ENCODE results near the gene SS18L1.

The SS18L1 gene

DNA sequence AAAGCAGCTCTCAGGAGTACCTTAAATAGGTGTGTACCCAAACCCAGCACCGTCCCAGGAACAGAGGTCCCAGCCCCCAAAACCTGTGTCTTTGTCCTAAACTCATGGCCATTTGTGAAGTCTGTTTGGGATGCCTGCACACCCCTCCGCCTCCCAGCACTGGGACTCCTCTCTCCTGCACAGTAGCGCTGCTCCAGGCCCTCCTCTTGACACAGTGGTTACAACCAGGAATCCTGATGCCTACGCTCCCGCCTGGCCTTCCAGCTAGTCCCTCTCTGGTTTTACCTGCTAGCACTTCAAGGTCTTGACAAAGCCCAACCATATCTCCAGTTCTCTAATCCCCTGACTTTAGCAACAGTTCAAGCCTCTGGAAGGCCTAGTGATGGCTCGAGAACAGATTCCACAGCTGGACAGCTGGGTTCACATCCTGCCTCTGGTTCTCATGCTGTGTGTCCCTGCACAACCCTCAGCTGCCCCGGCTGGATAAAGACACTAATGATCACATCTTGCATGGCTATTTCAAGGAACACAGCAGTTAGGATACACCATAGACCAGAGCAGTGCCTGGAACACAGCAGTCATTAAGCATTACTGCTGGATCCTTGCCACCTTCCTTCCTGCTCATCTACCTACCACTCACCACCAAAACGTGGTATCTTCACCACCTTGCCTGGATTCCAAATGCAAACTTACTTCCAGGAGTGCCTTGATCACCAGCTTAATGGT is 5.9 kb upstream of the SS18L1 start:
- Histone ChIP-seq H2BK120ac (ENCODE audit: low read depth, low read length) (no peak overlapping the region), H3K27me3 (ENCODE audit: insufficient read depth, low read length, poor library complexity) (no peaks in the 10 kb centered on the region), H2BK15ac (replicated peaks; ENCODE audit: low read depth) (no peak overlapping the region), H3K4ac (ENCODE audit: low read depth, low read length) (no peak overlapping the region), H3K79me2 (ENCODE audit: control insufficient read depth, insufficient read depth, low read length) (peaks cover 33% of the 10 kb centered on the region), H3K79me1 (ENCODE audit: low read length) (peaks cover 23% of the 10 kb centered on the region), H2AK5ac (ENCODE audit: low read length) (no peak overlapping the region), H2BK5ac (ENCODE audit: low read length) (no peak overlapping the region), H3K23ac (ENCODE audit: low read length) (no peak overlapping the region), H3K4me1 (ENCODE audit: control insufficient read depth, low read depth, low read length) (peaks cover 3% of the 10 kb centered on the region), H3K9ac (ENCODE audit: low read length) (no peak overlapping the region), H4K5ac (ENCODE audit: low read length) (no peak overlapping the region), H3K36me3 (ENCODE audit: control insufficient read depth, insufficient read depth, low read length) (peaks cover 34% of the 10 kb centered on the region), H3K27ac (ENCODE audit: low read depth, low read length) (no peak overlapping the region), H3K18ac (ENCODE audit: low read length) (no peak overlapping the region), H3K4me2 (ENCODE audit: low read length) (no peak overlapping the region), H3K4me3 (ENCODE audit: low read length) (no peak overlapping the region), H3K56ac (ENCODE audit: low read length) (no peak overlapping the region), H4K8ac (ENCODE audit: low read depth, low read length) (no peak overlapping the region)
- DNase-seq: no peak
- no CpG with 5 or more reads among the region's 8 CpGs for WGBS (ENCODE audit: extremely low coverage, insufficient coverage, low lambda C conversion rate)

DNA sequence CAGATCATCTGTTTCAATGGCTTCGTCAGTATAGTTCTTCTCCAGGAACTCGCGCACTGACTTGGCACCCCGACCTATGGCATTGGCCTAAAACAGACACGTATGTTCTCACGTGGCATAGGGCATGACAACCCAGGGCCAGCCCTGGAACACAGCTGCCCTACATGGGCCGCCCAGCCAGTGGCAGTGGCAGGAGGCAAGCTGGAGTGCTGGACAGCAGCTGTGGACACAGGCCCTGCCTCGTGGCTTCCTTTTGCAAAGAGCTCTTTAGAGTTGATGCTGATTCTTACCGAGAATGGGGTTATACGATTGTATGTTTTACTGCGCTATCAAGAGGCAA is 5.4 kb upstream of the SS18L1 start:
- peaks cover 34% of the 10 kb centered on the region for H3K36me3 ChIP-seq (ENCODE audit: control insufficient read depth, insufficient read depth, low read length)
- no peak overlapping the region for H2BK120ac ChIP-seq (ENCODE audit: low read depth, low read length)
- no peak overlapping the region for H4K5ac ChIP-seq (ENCODE audit: low read length)
- DNase-seq: no peak
- H3K27ac ChIP-seq (ENCODE audit: low read depth, low read length): no peak overlapping the region
- H3K79me1 ChIP-seq (ENCODE audit: low read length): peaks cover 22% of the 10 kb centered on the region
- WGBS (ENCODE audit: extremely low coverage, insufficient coverage, low lambda C conversion rate): no CpG with 5 or more reads among the region's 11 CpGs
- H2AK5ac ChIP-seq (ENCODE audit: low read length): no peak overlapping the region
- no peak overlapping the region for H3K23ac ChIP-seq (ENCODE audit: low read length)
- no peak overlapping the region for H3K9ac ChIP-seq (ENCODE audit: low read length)
- no peak overlapping the region for H3K4me2 ChIP-seq (ENCODE audit: low read length)
- no peak overlapping the region for H2BK5ac ChIP-seq (ENCODE audit: low read length)
- H4K8ac ChIP-seq (ENCODE audit: low read depth, low read length): no peak overlapping the region
- H3K27me3 ChIP-seq (ENCODE audit: insufficient read depth, low read length, poor library complexity): no peaks in the 10 kb centered on the region
- H3K4me1 ChIP-seq (ENCODE audit: control insufficient read depth, low read depth, low read length): peaks cover 3% of the 10 kb centered on the region
- H3K56ac ChIP-seq (ENCODE audit: low read length): no peak overlapping the region
- H3K79me2 ChIP-seq (ENCODE audit: control insufficient read depth, insufficient read depth, low read length): peaks cover 37% of the 10 kb centered on the region
- H3K4me3 ChIP-seq (ENCODE audit: low read length): no peak overlapping the region
- H3K4ac ChIP-seq (ENCODE audit: low read depth, low read length): no peak overlapping the region
- no peak overlapping the region for H3K18ac ChIP-seq (ENCODE audit: low read length)
- H2BK15ac ChIP-seq (replicated peaks; ENCODE audit: low read depth): no peak overlapping the region

DNA sequence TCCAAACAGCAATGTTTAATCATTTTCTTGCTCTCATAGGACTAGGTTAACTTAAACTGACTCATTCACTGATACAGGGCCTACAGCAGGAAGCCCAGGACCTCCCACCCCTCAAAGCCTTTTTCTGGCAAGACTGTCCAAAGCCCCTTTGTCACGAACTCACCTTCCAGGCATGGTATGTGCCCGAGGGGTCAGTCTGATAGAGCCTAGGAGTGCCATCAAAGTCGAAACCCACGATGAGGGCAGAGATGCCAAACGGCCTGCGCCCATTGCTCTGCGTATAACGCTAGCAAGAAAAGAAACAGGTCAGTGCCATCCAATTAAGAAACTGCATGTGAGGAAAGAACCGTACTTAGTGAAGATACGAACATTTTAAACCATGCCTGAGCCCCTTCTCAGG is 4.7 kb upstream of the SS18L1 start:
- no peak overlapping the region for H2BK5ac ChIP-seq (ENCODE audit: low read length)
- H3K27me3 ChIP-seq (ENCODE audit: insufficient read depth, low read length, poor library complexity): no peaks in the 10 kb centered on the region
- peaks cover 20% of the 10 kb centered on the region for H3K79me1 ChIP-seq (ENCODE audit: low read length)
- H2BK15ac ChIP-seq (replicated peaks; ENCODE audit: low read depth): no peak overlapping the region
- no peak overlapping the region for H3K18ac ChIP-seq (ENCODE audit: low read length)
- H3K79me2 ChIP-seq (ENCODE audit: control insufficient read depth, insufficient read depth, low read length): peaks cover 37% of the 10 kb centered on the region
- H2AK5ac ChIP-seq (ENCODE audit: low read length): no peak overlapping the region
- H4K5ac ChIP-seq (ENCODE audit: low read length): no peak overlapping the region
- no peak overlapping the region for H4K8ac ChIP-seq (ENCODE audit: low read depth, low read length)
- no peak for DNase-seq
- WGBS (ENCODE audit: extremely low coverage, insufficient coverage, low lambda C conversion rate): no CpG with 5 or more reads among the region's 10 CpGs
- H2BK120ac ChIP-seq (ENCODE audit: low read depth, low read length): no peak overlapping the region
- peaks cover 32% of the 10 kb centered on the region for H3K36me3 ChIP-seq (ENCODE audit: control insufficient read depth, insufficient read depth, low read length)
- H3K4me2 ChIP-seq (ENCODE audit: low read length): no peak overlapping the region
- no peak overlapping the region for H3K56ac ChIP-seq (ENCODE audit: low read length)
- peaks cover 3% of the 10 kb centered on the region for H3K4me1 ChIP-seq (ENCODE audit: control insufficient read depth, low read depth, low read length)
- H3K27ac ChIP-seq (ENCODE audit: low read depth, low read length): no peak overlapping the region
- H3K9ac ChIP-seq (ENCODE audit: low read length): no peak overlapping the region
- H3K23ac ChIP-seq (ENCODE audit: low read length): no peak overlapping the region
- no peak overlapping the region for H3K4me3 ChIP-seq (ENCODE audit: low read length)
- no peak overlapping the region for H3K4ac ChIP-seq (ENCODE audit: low read depth, low read length)

DNA sequence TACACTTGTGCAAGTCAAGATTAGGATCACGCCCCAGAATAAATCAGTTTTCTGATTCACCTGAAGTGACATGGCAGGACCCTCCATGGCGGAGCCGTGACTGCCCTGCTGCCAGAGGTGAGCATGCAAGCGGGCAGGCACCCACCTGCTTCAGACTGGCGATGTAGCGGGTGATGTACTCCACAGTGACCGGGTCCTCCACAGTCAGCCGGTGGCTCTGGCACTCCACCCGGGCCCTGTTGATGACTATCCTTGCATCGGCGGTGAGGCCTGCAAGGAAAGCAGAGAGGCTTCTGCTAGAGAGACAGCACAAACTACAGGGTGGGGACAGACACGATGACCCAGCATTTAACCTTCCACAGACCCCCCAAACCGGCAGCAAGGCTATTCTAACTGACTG is 3.9 kb upstream of the SS18L1 start:
- Histone ChIP-seq H3K79me2 (ENCODE audit: control insufficient read depth, insufficient read depth, low read length) (peaks cover 44% of the 10 kb centered on the region), H3K56ac (ENCODE audit: low read length) (no peak overlapping the region), H3K4me2 (ENCODE audit: low read length) (no peak overlapping the region), H2BK5ac (ENCODE audit: low read length) (no peak overlapping the region), H3K18ac (ENCODE audit: low read length) (no peak overlapping the region), H4K5ac (ENCODE audit: low read length) (no peak overlapping the region), H3K27ac (ENCODE audit: low read depth, low read length) (no peak overlapping the region), H3K4ac (ENCODE audit: low read depth, low read length) (no peak overlapping the region), H2AK5ac (ENCODE audit: low read length) (no peak overlapping the region), H3K36me3 (ENCODE audit: control insufficient read depth, insufficient read depth, low read length) (peaks cover 32% of the 10 kb centered on the region), H3K27me3 (ENCODE audit: insufficient read depth, low read length, poor library complexity) (no peaks in the 10 kb centered on the region), H3K79me1 (ENCODE audit: low read length) (peaks cover 23% of the 10 kb centered on the region), H3K23ac (ENCODE audit: low read length) (no peak overlapping the region), H2BK15ac (replicated peaks; ENCODE audit: low read depth) (no peak overlapping the region), H3K4me1 (ENCODE audit: control insufficient read depth, low read depth, low read length) (peaks cover 4% of the 10 kb centered on the region), H3K4me3 (ENCODE audit: low read length) (no peak overlapping the region), H2BK120ac (ENCODE audit: low read depth, low read length) (no peak overlapping the region), H3K9ac (ENCODE audit: low read length) (no peak overlapping the region), H4K8ac (ENCODE audit: low read depth, low read length) (no peak overlapping the region)
- WGBS (ENCODE audit: extremely low coverage, insufficient coverage, low lambda C conversion rate): no CpG with 5 or more reads among the region's 13 CpGs
- DNase-seq: no peak

DNA sequence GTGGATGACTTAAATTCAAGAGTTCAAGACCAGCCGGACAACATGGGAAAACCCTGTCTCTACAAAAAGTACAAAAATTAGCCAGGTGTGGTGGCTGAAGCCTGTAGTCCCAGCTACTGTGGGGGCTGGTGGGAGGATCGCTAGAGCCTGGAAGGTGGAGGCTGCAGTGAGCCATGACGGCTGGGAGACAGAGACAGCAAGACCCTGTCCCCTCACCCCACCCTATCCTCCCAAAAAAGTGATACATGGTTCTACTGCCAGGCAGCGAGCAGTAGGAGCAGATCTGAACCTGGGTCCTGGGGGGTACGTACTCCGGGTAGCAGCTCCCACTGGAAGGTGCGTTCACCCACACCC is 2.5 kb upstream of the SS18L1 start:
- H3K27me3 ChIP-seq (ENCODE audit: insufficient read depth, low read length, poor library complexity): no peaks in the 10 kb centered on the region
- no peak overlapping the region for H3K27ac ChIP-seq (ENCODE audit: low read depth, low read length)
- H3K36me3 ChIP-seq (ENCODE audit: control insufficient read depth, insufficient read depth, low read length): peaks cover 24% of the 10 kb centered on the region

More for the DNA sequence above, 2.5 kb upstream of the SS18L1 start:
- no peak overlapping the region for H3K23ac ChIP-seq (ENCODE audit: low read length)
- no peak overlapping the region for H2AK5ac ChIP-seq (ENCODE audit: low read length)
- H3K9ac ChIP-seq (ENCODE audit: low read length): peak overlapping the region; percentile 97
- H3K79me2 ChIP-seq (ENCODE audit: control insufficient read depth, insufficient read depth, low read length): peaks cover 58% of the 10 kb centered on the region
- H2BK120ac ChIP-seq (ENCODE audit: low read depth, low read length): no peak overlapping the region
- H3K4me1 ChIP-seq (ENCODE audit: control insufficient read depth, low read depth, low read length): peaks cover 7% of the 10 kb centered on the region
- H3K56ac ChIP-seq (ENCODE audit: low read length): peak overlapping the region; percentile 58
- DNase-seq: no peak
- H3K4me2 ChIP-seq (ENCODE audit: low read length): peak overlapping the region; percentile 9
- no peak overlapping the region for H3K4me3 ChIP-seq (ENCODE audit: low read length)
- no peak overlapping the region for H3K18ac ChIP-seq (ENCODE audit: low read length)
- no peak overlapping the region for H4K8ac ChIP-seq (ENCODE audit: low read depth, low read length)
- no peak overlapping the region for H2BK5ac ChIP-seq (ENCODE audit: low read length)
- H3K4ac ChIP-seq (ENCODE audit: low read depth, low read length): no peak overlapping the region
- H3K79me1 ChIP-seq (ENCODE audit: low read length): peaks cover 31% of the 10 kb centered on the region
- no CpG with 5 or more reads among the region's 7 CpGs for WGBS (ENCODE audit: extremely low coverage, insufficient coverage, low lambda C conversion rate)
- H2BK15ac ChIP-seq (replicated peaks; ENCODE audit: low read depth): no peak overlapping the region
- no peak overlapping the region for H4K5ac ChIP-seq (ENCODE audit: low read length)

Measured in mesendoderm (in vitro differentiated cells).